ENCODE measurements around the gene AP1G2. TPM values are rescaled to one million over a fixed set of nuclear protein-coding genes. Genes with fewer than 3 reads are reported as not detected.
"Not testable (repeated sequence)": the region's sequence is repeated elsewhere in the genome, so short reads cannot be mapped to it uniquely, and the experiment has no call there.

The AP1G2 gene
- total and polyA plus RNA-seq, 2 donors, result 36.3 to 50.7 TPM

DNA sequence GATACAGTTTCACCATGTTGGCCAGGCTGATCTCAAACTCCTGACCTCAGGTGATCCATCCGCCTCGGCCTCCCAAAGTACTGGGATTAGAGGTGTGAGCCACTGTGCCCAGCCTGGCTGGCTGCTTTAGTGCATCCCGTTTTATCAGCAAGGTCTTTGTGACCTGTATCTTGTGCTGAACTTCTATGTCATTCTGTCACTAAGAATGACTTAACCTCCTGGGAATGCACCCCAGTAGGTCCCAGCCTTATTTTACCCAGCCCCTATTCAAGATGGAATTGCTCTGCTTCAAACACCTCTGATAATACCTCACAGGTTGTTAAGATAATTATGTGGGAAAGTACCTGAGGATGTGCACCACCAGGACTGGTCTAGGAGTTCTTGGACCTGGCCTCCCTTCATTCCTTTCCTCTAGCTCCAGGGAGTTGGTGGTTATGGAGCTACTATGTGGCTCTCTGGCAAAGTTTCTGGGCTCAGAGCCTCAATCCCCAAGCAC is 37.1 kb upstream of the AP1G2 start:
- H3K4me1 ChIP-seq (ENCODE audit: insufficient read depth), result no peaks in the 10 kb centered on the region
- no peak for DNase-seq (ENCODE audit: extremely low spot score)
- H3K27ac ChIP-seq (ENCODE audit: low read depth), result no peak overlapping the region
- H3K4me3 ChIP-seq (ENCODE audit: low read depth, low read length), result no peak overlapping the region
- WGBS, result 65% methylated on average over 3 of the region's 3 CpGs
- no peaks in the 10 kb centered on the region for H3K36me3 ChIP-seq (ENCODE audit: insufficient read depth)

DNA sequence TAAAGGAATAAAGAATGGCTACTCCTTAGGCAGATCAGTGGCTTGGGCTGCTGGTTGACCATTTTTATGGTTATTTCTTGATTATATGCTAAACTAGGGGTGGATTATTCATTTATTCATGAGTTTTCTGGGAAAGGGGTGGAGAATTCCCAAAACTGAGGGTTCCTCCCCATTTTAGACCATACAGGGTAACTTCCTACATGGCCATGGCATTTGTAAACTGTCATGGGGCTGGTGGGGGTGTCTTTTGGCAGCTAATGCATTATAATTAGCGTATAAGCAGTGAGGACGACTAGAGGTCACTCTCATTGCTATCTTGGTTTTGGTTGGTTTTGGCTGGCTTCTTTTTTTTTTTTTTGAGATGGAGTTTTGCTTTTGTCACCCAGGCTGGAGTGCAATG is 36.6 kb upstream of the AP1G2 start:
- Histone ChIP-seq H3K36me3 (ENCODE audit: insufficient read depth) (no peaks in the 10 kb centered on the region), H3K4me3 (ENCODE audit: low read depth, low read length) (no peak overlapping the region), H3K4me1 (ENCODE audit: insufficient read depth) (no peaks in the 10 kb centered on the region), H3K27ac (ENCODE audit: low read depth) (no peak overlapping the region)
- no peak for DNase-seq (ENCODE audit: extremely low spot score)
- 84% methylated on average over 2 of the region's 2 CpGs for WGBS

DNA sequence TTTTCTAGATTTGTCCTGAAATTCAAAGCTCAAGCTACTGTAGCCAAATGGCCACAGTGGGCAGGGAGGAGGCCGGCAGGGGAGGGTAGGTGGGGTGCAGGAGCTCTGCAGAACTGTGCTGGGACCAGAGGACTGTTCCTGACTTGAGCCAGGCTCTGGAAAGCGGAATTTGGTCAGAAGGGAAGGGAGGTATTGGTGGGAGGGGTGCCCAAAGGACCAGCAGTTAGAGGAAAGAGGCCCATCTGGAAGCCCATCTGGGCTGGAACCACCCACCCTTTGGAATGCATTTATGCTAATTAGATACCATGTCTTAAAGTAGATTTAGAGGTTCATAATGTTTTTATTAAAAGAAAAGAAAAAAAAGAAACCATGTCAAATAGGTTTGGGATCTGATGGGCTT is 35.5 kb upstream of the AP1G2 start:
- WGBS, result 83% methylated on average over 2 of the region's 2 CpGs
- Histone ChIP-seq H3K4me3 (ENCODE audit: low read depth, low read length) (no peak overlapping the region), H3K27ac (ENCODE audit: low read depth) (no peak overlapping the region), H3K36me3 (ENCODE audit: insufficient read depth) (no peaks in the 10 kb centered on the region), H3K4me1 (ENCODE audit: insufficient read depth) (no peaks in the 10 kb centered on the region)
- no peak for DNase-seq (ENCODE audit: extremely low spot score)

DNA sequence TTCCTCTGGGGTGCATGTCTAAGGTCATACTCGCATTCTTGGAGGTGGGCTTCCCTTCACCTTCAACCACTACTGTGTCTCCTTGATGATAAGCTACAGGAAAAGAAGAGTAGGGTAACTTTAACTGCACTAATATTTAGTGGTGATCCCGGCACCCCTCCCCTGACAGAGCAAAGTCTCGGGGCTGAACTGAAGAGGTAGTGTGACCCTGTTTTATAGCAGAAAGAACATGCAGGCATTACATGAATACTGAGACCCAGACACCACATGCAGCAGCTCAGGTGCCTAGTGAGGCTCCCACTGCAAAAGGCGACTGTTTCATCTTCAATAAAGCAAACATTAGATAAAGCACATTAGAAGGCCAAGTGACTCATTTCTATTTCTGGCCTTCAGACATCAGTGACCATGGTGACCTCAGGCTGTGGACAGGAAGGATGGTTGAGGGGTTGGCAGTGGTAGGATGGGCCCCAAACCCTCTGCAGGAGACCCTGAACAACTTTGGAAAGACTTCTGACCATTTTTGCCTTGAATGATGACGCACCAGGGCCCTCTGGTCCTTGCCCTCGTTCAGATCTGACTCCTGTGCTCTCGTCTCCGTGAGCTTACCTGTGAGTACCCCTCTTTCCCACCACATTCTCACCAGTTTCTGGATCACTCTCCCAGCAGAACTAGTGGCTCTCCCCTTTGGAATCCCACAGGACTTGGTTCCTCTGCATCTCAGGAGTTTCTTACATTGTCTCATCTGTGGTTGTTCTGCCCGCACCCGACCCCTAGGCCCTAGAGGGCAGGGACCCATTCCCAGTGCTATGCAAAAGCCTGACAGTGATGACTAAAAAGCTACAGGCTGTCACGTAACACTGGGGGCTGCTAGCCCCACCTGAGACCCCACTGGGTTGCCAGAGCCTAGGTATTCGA is 34.8 kb upstream of the AP1G2 start:
- H3K4me3 ChIP-seq (ENCODE audit: low read depth, low read length), result no peak overlapping the region
- WGBS, result 84% methylated on average over 12 of the region's 12 CpGs
- H3K36me3 ChIP-seq (ENCODE audit: insufficient read depth), result no peaks in the 10 kb centered on the region
- no peaks in the 10 kb centered on the region for H3K4me1 ChIP-seq (ENCODE audit: insufficient read depth)
- DNase-seq (ENCODE audit: extremely low spot score), result no peak
- no peak overlapping the region for H3K27ac ChIP-seq (ENCODE audit: low read depth)

DNA sequence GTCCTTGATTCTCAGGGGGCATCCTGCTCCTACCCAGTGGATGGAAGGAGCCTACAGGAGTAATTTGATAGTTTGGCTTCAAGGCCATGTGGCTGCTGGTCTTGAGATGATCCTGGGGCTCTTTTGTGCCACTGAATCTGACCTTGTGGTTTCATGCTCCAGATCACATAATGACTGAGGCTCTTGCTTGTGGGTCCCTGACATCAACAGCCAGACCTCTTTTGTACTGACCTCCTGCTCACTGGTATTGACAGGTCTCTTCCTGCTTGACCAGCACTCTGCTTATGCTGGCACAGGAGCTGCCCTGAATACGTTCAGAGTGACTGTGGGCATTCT is 34.2 kb upstream of the AP1G2 start:
- DNase-seq (ENCODE audit: extremely low spot score), result no peak
- H3K36me3 ChIP-seq (ENCODE audit: insufficient read depth), result no peaks in the 10 kb centered on the region
- H3K27ac ChIP-seq (ENCODE audit: low read depth), result no peak overlapping the region
- no peaks in the 10 kb centered on the region for H3K4me1 ChIP-seq (ENCODE audit: insufficient read depth)
- WGBS, result 62% methylated on average over 1 of the region's 1 CpG
- H3K4me3 ChIP-seq (ENCODE audit: low read depth, low read length), result no peak overlapping the region

DNA sequence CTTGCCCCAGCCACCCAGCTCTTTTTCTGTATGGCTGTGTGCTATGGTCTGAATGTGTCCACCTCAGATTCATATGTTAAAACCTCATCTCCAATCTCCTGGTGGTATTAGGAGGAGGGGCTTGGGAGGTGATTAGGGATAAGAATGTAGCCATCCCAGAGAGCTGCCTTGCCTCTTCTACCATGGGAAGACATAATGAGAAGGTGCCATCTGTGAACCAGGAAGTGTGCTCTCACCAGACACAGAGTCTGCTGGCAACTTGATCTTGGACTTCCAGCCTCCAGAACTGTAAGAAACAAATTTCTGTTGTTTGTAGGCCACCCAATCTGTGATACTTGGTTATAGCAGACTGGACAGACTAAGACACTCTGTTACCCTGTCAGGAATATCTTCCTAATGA is 33.8 kb upstream of the AP1G2 start:
- no peak for DNase-seq (ENCODE audit: extremely low spot score)
- Histone ChIP-seq H3K4me3 (ENCODE audit: low read depth, low read length) (no peak overlapping the region), H3K36me3 (ENCODE audit: insufficient read depth) (no peaks in the 10 kb centered on the region), H3K27ac (ENCODE audit: low read depth) (no peak overlapping the region), H3K4me1 (ENCODE audit: insufficient read depth) (no peaks in the 10 kb centered on the region)

DNA sequence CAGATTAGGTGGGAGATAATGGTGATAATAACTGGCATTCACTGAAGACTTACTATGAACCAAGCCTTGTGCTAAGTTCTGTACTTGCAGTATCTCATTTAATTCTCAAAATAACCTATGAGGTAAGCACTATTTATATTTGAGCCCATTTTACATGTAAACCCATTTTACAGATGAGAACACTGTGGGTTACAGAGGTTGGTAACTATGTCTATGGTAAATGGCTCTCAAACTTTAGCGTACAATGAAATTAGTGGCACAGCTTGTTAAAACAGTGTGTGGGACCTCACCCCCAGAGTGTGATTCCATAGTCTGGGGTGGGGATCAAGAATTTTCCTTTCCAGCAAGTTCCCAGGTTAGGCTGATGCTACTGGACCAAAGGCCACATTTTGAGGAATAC is 33.2 kb upstream of the AP1G2 start:
- no peak overlapping the region for H3K27ac ChIP-seq (ENCODE audit: low read depth)
- no peaks in the 10 kb centered on the region for H3K4me1 ChIP-seq (ENCODE audit: insufficient read depth)
- H3K36me3 ChIP-seq (ENCODE audit: insufficient read depth), result no peaks in the 10 kb centered on the region
- H3K4me3 ChIP-seq (ENCODE audit: low read depth, low read length), result no peak overlapping the region
- no peak for DNase-seq (ENCODE audit: extremely low spot score)
- 95% methylated on average over 1 of the region's 1 CpG for WGBS

DNA sequence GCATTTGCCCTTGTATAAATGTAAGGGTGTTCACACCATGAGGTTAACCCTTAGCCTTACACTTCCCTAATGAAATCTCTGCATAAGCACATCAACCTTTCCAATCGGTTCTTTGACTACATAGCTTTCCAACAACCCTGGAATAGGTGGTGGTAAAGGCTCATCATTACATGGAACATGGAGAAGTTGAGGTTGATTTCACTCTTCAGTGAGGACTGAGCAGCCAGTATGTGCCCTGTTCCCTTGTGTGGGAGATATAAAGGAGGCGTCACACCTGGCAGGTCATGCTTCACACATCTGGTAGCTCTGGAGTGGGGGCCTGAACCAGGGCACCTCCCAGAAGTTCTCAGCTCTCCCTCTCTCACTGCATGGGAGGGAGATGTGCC is 32.7 kb upstream of the AP1G2 start:
- no peaks in the 10 kb centered on the region for H3K36me3 ChIP-seq (ENCODE audit: insufficient read depth)
- no peak overlapping the region for H3K4me3 ChIP-seq (ENCODE audit: low read depth, low read length)
- WGBS, result 89% methylated on average over 2 of the region's 2 CpGs
- DNase-seq (ENCODE audit: extremely low spot score), result no peak
- H3K4me1 ChIP-seq (ENCODE audit: insufficient read depth), result no peaks in the 10 kb centered on the region
- no peak overlapping the region for H3K27ac ChIP-seq (ENCODE audit: low read depth)

DNA sequence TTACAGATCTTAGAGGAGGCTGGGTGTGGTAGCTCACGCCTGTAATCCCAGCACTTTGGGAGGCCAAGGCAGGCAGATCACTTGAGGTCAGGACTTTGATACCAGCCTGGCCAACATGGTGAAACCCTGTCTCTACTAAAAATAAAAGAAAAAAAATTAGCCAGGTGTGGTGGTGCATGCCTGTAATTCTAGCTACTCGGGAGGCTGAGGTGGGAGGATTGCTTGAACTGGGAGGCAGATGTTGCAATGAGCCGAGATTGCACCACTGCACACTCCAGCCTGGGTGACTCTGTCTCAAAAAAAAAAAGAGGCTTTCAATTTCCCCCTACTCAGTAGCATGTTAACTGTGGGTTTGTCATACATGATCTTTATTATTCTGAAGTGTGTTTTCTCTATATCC is 26.6 kb upstream of the AP1G2 start:
- not testable (repeated sequence) for H3K27ac ChIP-seq (ENCODE audit: low read depth); H3K4me1 ChIP-seq (ENCODE audit: insufficient read depth); DNase-seq (ENCODE audit: extremely low spot score); H3K36me3 ChIP-seq (ENCODE audit: insufficient read depth); H3K4me3 ChIP-seq (ENCODE audit: low read depth, low read length)
- 90% methylated on average over 3 of the region's 3 CpGs for WGBS

DNA sequence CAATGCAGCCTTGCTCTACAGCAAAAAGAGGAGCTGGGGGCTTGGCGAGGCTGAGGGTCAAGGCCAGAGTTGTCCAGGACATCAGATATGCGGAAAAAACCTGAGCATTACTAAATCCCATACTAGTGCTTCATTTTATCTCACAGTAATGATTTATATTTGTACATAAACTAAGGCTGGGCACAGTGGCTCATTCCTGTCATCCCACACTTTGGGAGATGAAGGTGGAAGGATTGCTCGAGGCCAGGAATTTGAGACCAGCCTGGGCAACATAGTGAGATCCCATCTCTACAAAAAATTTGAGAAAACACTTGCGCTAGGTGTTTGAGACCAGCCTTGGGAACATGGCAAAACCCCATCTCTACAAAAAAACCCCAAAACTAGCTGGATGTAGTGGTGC is 22.6 kb upstream of the AP1G2 start:
- Histone ChIP-seq H3K4me1 (ENCODE audit: insufficient read depth) (no peaks in the 10 kb centered on the region), H3K27ac (ENCODE audit: low read depth) (no peak overlapping the region), H3K4me3 (ENCODE audit: low read depth, low read length) (no peak overlapping the region), H3K36me3 (ENCODE audit: insufficient read depth) (no peaks in the 10 kb centered on the region)
- no peak for DNase-seq (ENCODE audit: extremely low spot score)
- WGBS, result 86% methylated on average over 4 of the region's 4 CpGs

DNA sequence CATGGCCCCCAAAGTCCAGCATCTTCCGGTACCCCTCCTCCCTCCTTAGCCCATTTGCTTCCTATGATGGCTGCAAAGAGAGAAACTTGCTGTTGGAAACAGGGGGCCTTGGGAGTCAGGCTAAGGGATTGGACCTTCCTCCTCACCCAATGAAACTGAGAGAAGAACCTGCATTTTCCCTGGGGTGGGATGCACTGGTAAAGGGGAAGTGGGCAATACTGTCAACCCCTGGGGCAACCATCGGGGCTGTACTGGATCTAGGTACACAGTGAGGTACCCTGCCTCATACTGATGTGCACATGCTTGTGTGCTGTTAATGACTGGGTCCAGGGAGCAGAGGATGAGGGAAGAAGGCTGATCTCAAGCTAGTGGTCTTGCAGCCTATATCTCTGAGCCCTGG is 22.0 kb upstream of the AP1G2 start:
- no peak for DNase-seq (ENCODE audit: extremely low spot score)
- Histone ChIP-seq H3K4me3 (ENCODE audit: low read depth, low read length) (no peak overlapping the region), H3K27ac (ENCODE audit: low read depth) (no peak overlapping the region), H3K36me3 (ENCODE audit: insufficient read depth) (no peaks in the 10 kb centered on the region), H3K4me1 (ENCODE audit: insufficient read depth) (no peaks in the 10 kb centered on the region)
- WGBS, result 89% methylated on average over 2 of the region's 2 CpGs

DNA sequence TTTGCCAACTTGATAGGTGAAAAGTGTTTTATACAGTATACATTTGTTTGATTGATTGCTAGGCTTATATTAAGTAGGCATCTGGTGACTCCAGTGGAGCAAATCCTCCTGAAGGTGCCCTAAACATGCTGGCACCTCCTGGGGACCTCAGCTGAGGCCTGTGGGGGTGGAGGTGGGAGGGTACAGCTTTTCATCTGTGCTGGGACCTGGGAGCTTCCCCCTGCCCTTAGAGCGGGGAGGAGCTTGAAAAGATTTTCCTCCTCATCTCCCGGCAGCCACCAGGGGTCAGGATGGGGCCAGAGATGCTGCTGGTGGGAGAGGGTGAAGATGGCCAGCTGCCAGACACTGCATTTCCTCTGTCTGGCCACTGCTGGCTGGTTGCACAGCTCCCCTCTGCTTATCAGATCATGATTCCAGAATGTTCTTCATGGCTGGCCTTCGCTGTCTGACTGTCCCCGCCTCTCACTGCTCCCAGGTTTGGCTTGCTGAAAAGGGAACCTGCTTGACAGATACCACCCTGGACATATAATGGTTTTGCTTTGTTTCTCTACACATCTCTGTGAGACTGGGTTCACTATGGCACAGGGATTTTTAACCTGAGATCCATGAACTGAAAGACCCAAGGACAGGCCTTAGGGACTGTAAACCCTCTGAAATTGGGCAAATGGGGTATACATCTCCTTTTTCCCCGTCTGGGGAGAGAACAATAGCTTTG is 21.4 kb upstream of the AP1G2 start:
- H3K27ac ChIP-seq (ENCODE audit: low read depth), result no peak overlapping the region
- DNase-seq (ENCODE audit: extremely low spot score), result peak; percentile 88
- no peak overlapping the region for H3K4me3 ChIP-seq (ENCODE audit: low read depth, low read length)
- no peaks in the 10 kb centered on the region for H3K36me3 ChIP-seq (ENCODE audit: insufficient read depth)
- WGBS, result 15% methylated on average over 5 of the region's 5 CpGs
- no peaks in the 10 kb centered on the region for H3K4me1 ChIP-seq (ENCODE audit: insufficient read depth)

DNA sequence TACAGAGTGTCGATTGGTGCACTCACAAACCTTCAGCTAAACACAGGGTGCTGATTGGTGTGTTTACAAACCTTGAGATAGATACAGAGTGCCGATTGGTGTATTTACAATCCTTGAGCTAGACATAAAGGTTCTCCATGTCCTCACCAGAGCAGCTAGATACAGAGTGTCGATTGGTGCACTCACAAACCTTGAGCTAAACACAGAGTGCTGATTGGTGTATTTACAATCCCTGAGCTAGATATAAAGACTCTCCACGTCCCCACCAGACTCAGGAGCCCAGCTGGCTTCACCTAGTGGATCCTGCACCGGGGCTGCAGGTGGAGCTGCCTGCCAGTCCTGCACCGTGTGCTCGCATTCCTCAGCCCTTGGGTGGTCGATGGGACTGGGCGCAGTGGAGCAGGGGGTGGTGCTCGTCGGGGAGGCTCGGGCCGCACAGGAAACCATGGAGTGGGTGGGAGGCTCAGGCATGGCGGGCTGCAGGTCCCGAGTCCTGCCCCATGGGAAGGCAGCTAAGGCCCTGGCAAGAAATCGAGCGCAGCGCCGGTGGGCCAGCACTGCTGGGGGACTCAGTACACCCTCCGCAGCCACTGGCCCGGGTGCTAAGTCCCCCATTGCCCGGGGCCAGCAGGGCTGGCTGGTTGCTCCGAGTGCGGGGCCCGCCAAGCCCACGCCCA is 17.1 kb upstream of the AP1G2 start:
- not testable (repeated sequence) for H3K27ac ChIP-seq (ENCODE audit: low read depth); H3K4me1 ChIP-seq (ENCODE audit: insufficient read depth); DNase-seq (ENCODE audit: extremely low spot score); H3K36me3 ChIP-seq (ENCODE audit: insufficient read depth); H3K4me3 ChIP-seq (ENCODE audit: low read depth, low read length)
- WGBS, result 91% methylated on average over 25 of the region's 26 CpGs
